HG03135 (cell line): ENCODE results near the gene RNASE4.
"Not testable (repeated sequence)": the region's sequence is repeated elsewhere in the genome, so short reads cannot be mapped to it uniquely, and the experiment has no call there.

ENCODE experiments used
- ATAC-seq: cut with Tn5 transposase; IDR thresholded peaks from one replicate; pipeline ENCODE4 v1.9.1; 2021; ENCODE audit warnings: mild to moderate bottlenecking, moderate library complexity; ENCODE audit not compliant: unreplicated experiment

Gene RNASE4, protein sequence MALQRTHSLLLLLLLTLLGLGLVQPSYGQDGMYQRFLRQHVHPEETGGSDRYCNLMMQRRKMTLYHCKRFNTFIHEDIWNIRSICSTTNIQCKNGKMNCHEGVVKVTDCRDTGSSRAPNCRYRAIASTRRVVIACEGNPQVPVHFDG

DNA sequence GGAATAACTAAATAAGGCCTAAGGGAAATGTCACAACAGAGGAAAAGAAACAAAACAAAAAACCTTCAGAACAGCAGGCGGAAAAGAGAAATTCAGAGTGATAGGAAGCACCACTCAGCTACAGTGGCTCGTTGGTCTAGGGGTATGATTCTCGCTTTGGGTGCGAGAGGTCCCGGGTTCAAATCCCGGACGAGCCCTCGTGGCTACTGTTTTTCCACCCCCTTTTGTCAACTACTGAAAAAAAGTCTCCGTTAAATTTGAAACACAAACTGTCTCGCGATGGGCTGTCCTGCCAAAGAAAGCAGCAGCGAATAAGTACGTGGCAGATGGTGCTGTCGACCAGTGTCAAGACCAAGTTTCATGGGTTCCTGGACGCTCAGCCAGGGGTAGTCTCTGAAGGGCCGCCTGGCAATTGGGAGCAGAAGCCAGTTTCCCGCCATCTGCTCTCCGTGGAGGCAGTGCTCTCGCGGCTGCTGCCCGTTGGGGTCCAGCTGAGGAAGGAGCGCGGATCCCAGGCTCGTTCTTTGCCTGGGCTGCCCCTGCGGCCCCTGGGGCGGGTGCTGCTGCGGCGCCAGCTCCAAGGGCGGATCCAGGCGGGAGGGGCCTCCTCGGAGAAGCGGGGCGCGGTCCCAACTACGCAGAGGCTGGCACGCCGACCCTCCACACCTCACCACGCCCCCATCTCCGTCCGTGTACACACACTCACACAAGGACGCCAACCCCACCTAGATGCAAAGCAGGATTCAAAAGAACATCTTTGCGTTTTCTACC is at the start of gene RNASE4:
Gene RNASE4, plus strand, starts transcription at position 670 of the 771 bp plus-strand sequence. CDS start 14,812 bp downstream, outside the sequence.
- ATAC-seq = peak; percentile 27

DNA sequence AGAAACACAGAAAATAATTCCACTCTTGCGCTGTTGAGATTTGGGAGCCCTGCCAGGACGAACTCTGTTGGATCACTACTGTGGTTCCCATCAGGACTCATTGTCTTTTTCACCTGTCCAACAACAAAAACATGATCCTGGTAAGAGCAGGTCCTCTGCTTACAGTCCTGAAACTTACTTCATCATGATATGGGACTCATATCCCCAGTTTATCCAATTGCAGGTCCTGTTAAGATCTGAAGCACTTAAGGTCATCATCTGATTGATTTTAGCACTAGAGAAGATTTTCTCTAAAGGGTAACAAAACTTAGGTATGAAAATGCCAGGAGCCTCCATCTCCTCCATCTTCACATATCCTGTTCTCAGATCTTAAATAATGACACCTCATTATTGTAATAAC is 42.8 kb upstream of the RNASE4 start, which contains the start of gene OR6S1:
Gene OR6S1, minus strand, starts transcription at position 101 of the 400 bp plus-strand sequence. Its CDS starts 0 bp downstream, at position 101.
- no peak for ATAC-seq

DNA sequence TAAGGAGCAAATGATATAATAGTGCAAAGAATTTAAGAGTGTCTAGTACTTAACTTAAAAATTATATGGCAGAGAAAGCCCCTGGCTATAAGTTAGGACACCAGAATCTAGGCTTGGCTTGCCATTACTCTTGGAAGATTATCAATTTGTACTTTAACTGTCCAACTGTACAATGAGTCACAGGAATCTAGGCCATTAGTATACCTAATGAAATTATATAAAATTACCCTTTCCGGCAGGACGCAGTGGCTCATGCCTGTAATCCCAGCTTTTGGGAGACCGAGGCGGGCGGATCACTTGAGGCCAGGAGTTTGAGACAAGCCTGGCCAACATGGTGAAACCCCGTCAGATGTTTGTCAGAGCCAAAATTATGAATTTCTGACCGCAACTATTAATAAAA is 42.2 kb upstream of the RNASE4 start:
- no peak for ATAC-seq

DNA sequence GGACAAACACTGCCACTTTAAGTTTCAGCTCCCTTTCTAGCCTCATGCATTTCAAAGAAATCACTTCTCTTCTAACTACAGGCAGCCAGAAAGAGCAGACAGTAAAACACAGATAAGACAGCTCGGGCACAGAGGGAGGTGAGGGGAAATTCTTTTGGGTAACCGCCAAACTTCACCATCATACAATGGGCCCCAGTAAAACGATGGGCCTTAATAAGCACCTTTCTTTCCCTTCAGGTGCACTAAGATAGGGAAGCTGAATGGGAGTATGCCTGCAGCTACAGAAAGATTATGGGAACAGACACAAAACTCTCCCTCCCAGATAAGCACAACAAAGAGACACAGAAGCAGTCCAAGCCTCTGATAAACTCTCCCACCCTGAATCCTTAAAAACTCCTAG is 41.6 kb upstream of the RNASE4 start:
- ATAC-seq = not testable (repeated sequence)

DNA sequence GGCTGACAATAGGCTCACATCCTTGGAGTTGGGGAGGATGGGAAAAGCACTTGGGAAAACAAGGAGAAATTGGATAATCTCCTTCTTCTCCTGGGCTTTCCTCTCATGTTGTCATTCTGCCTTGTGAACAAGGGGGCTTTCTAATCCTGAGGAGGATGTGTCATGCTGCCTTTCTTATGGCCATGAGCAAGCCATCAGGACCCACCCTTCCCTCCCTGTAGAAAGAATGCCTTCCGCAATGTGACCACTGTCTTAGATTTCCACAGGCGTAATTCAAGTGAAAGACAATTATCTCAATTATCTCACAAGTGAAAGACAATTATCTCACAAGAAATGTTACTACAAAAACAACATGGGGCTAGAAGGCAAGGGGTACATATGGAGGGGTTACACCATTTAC is 39.8 kb upstream of the RNASE4 start:
- no peak for ATAC-seq

DNA sequence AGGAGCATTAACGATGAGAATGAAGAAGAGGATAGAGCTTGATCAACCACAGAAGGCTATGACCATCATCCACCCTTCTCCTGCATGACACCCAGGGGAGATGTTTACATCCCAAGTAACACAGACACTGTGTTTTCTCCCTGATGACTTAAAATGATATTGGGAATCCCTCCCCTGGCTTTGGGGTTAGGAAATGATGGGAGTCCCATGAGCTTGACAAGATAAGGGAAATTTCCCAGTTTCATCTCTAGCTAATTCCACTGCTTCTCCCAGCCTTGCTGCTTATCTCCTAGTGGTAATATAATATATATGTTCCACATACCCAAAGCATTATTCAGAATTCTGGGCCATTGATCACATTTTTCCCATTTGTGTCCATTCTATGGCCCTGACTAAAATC is 38.9 kb upstream of the RNASE4 start:
- no peak for ATAC-seq

DNA sequence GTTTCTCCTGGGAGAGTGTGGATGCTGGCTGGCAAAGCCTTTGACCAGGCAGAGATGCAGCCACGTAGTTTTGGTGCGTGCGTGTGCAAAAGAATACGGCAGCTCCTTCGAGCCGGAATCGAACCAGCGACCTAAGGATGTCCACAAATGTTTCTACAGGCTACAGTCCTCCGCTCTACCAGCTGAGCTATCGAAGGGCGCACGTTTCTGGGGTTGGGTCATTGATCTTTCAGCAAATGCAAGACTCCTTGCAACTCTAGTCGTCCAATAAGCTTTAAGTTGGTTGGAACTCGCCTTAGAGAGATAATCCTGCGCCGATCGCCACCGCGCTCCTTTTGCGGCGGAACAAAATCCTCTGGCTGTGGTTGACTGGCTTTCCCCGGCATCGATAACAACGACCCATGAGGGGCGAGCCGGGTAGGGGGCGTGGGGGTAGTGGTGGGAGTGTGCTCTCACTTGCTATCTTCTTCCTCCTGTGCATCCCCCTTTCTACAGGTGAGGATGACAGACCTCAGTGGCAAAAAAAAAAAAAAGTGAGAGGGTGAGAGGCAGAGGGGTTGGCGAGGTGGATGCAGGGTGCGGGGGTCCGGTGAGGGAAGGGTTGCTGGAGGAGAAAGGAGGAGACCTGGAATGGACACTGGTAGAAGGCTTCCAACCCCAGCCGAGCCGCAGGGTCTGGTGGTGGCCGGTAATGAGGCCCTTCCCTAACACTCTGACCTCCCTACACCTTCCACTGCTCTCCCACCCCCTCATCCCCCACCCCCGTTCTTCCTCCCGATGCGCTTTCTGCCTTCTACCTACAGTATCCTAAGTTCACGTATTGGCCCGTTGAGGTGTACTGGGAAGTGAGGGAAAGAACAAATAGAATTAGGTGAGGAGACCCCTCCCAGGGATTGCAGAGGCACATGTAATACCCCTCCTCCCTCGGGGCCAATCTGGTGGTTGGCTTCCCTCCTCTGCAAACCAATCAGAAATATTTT is 31.1 kb upstream of the RNASE4 start:
- ATAC-seq = no peak

DNA sequence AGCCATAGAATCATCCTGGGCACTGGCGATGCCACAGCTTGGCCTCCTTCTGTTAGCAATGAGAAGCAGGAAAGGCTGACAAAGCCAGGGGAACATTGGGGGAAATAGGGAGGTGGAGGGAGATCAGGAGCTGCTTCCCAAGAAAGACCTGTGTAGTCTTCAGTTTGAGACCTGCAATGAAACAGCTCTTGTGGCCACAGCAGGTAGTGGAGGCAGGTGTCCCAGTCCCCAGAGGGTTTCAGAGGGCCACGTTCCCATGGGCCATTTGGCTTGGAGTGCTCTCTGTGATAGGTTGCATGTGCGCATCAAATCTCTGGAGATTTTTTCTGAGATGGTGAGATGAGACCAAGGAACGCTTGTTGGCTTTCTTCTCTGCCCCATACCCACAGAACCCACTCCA is 28.5 kb upstream of the RNASE4 start:
- no peak for ATAC-seq

DNA sequence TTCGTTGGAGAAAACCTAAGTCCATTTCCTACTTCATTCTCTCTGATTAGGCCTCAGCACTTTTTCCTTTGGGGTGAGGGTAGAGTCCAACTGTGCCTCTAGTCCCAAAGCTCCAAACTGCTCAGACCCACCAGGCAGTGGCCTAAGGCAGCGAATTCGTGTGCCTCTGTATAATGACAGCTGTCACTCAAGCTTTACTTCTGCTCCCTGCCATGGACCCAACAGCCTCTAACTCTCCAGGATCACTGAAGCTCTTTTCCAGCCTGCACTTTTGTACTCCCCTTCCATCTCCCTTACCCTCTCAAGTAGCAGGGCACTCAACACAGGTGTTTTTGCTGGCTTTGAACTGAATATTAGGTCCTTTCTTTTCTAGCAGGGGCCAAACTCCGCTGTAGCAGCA is 28.1 kb upstream of the RNASE4 start:
- ATAC-seq = no peak

DNA sequence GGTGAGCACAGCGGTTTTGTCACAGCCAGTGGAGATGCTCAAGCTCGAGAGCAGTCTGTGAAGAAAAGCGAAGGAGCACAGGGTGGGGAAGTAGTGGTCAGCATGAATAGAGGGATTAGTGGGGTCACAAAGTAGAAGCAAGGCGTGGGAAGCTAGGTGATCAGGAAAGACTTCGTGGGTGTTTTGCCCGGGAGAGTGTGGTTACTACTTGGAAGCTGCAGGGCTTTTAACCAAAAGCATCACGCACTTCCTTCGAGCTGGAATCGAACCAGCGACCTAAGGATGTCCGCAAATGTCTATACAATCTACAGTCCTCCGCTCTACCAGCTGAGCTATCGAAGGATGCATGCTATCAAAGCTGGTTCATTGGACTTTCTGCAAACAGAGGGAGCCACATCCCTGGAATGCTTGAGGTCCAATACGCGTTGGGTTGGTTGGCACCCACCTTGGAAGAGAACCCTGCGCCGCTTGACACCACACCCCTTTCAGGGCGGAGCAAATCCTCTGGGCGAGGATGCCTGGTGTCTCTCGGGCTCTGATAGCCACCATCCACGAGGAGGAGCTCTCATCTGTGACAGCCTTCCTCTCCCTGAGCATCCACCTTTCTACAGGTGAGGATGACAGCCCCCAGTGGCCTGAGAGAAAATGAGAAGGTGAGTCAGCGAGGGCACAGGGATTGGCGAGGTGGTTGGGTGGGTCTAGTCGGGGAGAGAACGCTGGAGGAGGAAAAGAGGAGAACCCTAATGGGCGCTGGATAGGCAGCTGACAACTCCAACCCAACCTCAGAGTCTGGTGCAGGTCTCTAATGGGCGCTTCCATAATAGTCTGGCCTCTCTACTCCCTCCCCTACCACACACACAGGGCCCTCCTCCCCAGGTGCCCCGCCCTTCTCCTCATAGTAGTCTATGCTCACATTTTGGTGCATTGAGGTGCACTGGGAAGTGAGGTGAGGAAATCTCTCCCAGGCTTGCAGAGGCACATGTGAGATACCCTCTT is 26.8 kb upstream of the RNASE4 start:
- ATAC-seq = no peak

DNA sequence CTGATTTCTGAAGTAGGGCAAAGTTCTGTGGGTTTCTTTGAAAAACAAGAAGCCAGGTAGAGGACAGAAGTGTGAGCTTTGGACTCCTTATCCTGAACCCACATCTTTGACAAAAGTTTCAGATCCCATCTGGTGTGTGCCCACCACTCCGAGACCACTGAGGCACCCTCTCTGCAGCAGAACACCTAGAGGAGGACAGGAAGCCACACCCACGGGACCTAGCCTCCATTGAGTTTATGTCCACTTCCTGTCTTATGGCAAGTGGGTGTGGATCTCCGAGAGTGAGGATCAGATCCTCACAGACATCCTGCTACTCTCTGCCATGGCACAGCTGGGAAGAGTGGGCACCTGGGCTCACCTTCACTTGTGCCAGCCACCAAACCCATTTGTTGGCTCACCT is 26.1 kb upstream of the RNASE4 start:
- no peak for ATAC-seq

DNA sequence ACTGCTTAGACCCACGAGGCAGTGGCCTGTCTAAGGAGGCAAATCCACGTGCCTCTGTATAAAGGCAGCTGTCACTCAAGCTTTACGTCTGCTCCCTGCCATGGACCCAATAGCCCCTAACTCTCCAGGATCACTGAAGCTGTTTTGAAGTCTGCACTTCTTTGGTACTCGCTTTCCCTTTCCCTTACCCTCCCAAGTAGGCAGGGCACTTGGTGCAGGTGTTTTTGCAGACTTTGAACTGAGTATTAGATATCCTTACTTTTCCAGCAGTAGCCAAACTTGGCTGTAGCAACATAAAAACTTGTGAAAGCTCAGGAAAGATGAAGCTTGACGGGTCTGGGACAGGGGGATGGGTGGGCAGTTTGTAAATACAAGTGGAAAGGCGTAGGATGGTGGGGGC is 25.0 kb upstream of the RNASE4 start:
- no peak for ATAC-seq

DNA sequence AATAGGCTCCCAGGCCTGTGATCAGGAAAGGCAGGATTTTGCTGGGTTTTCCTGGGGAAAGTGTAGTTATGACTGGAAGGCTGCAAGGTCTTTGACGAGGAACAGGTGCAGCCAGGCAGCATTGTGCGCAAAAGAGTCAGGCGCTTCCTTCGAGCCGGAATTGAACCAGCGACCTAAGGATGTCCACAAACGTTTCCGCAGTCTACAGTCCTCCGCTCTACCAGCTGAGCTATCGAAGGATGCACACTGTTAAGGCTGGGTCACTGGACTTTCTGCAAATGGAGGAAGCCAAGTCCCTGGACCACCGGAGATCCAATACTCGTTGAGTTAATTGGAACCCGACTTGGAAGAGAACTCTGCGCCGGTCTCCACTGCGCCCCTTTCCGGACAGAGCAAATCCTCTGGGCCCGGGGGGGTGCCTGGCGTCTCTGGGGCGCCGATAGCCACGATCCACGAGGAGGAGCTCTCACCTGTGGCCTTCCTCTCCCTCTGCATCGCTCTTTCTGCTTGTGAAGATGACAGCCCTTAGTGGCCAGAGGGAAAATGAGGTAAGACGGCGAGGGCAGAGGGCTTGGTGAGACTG is 24.5 kb upstream of the RNASE4 start:
- no peak for ATAC-seq

DNA sequence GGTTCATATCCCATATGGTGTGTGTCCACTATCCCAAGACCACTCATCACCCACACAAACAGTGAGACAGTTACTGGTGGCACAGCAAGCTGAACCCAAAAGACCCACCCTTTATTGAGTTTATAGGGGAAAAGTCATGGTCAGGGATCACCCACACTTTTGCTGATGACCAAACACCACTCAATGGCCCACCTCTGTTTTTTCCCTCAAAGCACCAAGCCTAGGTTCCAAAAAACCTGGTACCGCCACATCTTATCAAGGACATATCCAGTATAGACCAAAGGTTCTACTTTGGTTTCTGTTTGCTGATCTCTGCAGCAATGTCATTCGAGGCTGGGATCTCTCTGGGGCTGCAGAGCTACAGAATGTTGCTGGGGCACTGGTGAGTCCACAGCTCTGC is 23.2 kb upstream of the RNASE4 start:
- no peak for ATAC-seq

DNA sequence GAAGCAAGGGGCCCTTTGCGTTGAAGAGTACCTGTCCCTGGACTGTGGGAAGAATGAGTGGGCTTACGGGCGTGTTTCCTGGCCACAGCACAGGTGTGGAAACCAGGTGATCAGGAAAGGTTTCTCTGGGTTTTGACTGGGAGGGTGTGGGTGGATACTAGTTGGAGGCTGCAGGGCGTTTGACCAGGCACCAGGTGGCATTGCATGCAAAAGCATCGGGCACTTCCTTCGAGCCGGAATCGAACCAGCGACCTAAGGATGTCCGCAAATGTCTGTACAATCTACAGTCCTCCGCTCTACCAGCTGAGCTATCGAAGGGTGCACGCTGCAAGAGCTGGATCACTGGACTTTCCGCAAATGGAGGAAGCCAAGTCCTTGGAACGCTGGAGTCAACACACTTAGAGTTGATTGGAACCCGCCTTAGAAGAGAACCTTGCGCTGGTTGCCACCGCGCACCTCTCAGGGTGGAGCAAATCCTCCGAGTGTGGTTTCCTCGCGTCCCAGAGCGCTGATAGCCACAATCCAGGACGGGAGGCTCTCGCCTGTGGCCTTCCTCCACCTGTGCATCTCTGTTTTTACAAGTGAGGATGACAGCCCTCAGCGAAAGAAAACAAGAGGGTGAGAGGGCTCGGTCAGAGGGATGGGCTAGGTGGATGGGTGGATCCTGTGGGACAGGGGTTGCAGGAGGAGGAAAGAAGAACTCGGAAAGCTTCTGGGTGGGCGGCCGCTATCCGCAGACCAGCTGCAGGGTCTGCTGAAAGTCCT is 21.2 kb upstream of the RNASE4 start:
- ATAC-seq = peak; percentile 71

DNA sequence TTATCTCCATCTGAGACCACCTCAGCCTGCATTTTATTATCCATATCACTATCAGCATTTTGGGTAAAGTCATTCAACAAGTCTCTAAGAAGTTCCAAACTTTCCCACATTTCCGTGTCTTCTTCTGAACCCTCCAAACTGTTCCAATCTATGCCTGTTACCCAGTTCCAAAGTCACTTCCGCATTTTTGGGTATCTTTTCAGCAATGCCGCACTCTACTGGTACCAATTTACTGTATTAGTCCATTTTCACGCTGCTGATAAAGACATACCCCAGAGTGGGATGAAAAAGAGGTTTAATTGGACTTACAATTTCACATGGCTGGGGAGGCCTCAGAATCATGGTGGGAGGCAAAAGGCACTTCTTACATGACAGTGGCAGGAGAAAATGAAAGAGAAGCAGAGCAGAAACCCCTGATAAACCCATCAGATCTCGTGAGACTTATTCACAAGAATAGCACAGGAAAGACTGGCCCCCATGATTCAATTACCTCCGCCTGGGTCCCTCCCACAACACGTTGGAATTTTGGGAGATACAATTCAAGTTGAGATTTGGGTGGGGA is 17.9 kb upstream of the RNASE4 start:
- ATAC-seq = not testable (repeated sequence)

DNA sequence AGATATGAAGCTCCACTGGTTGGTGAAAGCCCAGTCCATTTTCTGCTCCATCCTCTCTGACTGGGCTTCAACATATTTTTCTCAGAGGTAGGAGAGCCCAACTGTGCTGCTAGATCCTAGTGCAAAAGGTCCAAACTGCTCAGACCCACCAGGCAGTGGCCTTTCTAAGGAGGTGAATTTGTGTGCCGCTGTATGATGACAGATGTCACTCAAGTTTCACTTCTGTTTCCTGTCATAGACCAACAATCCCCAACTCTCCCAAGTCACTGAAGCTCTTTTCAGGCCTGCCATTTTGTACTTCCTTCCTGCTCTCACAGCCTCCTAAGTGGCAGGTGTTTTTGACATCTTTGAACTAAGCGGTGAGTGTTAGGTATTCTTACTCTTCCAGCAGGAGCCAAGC is 16.4 kb upstream of the RNASE4 start:
- ATAC-seq = peak; percentile 64

DNA sequence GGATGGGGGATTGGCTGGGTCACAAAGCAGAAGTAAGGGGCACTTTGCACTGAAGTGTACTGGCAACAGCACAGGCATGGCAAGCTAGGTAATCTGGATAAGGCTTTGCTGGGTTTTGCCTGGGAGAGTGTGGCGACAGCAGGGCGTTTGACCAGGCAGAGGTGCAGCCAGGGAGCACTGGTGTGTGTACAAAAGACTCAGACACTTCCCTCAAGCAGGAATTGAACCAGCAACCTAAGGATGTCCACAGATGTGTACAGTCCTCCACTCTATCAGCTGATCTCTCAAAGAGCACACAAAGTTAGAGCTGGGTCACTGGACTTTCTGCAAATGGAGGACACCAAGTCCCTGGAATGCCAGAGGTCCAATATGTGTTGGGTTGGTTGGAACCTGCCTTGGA is 15.4 kb upstream of the RNASE4 start:
- no peak for ATAC-seq
